Activated CD8-positive, alpha-beta memory T cell treated with anti-CD3 and anti-CD28 coated beads, Interleukin-2, amount 50 U/mL, for 48 hours (primary cell): ENCODE measurements around the gene BANP.
"Not testable (repeated sequence)": the region's sequence is repeated elsewhere in the genome, so short reads cannot be mapped to it uniquely, and the experiment has no call there.

Source experiments
- DNase-seq: peaks from one replicate; pipeline ENCODE4 v3.0.0-alpha.2; 2020

BANP gene

DNA sequence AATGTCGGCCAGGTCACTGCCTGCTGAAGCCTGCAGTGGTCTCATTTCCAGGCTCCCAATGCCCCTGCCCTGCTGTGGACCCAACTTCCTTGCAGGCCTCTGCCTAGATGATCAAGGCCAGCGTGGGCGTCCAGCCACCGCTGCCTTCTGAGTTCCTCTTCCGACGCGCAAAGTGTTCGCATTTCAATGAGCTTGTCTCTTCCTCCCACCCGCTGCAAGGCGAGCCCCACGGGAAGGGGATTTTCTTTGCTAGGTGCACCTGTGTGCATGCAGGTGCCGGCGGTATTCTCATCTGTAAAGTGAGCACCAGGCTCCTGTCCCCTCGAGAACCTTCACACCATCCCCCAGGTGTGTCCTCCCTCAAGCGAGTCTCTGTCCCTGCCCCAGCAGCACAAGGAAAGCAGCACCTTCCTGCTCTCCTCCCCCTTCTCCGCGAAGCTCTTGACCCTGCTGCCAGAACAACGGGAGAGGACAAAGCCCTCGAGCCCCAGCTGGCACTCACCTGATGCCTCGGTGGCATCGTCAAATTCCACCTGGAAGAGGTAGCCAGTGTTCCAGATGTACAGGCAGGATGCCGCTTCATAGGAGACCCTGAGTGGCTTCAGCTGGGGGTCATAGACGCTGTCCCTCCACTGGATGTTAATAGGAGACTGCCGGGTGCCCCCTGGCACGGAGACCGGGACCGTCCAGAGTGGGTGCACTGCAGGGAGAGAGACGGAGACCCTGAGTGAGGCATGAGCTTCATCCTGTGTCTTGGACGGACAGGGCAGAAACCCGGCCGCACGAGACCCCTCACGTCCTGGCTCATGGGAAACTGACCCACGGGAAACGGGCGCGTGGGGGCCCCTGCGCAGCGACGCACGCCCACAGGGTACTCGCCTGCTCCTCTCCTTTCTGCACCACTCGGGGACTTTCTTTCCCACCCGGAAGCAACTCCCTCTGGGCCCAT is 24.7 kb upstream of the BANP start:
- no peak for DNase-seq

GRCh38 chr16:87927195-87927562 is 24.1 kb upstream of the BANP start:
- DNase-seq: no peak

DNA sequence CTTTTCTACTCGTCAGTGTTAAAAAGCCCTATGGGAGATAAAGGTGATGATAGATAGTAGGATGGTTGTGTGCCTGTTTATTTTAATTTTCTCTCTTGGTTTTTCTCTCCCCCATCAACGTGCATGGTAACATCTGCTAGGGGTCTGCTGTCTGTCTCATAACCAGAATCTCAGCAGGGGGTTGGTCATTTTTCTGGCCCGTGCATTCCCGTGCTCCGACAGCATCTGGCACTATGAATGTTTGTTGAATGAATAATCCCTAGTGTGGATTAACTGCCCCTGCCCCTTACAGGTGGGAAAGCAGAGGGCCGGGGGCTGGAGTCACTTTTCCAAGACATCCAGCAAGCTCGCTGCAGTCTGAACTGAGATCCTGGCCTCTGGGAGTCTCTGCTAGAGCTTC is 21.2 kb upstream of the BANP start:
- no peak for DNase-seq

GRCh38 chr16:87930456-87930855 is 20.8 kb upstream of the BANP start:
- DNase-seq: no peak

GRCh38 chr16:87931504-87931903 is 19.7 kb upstream of the BANP start:
- no peak for DNase-seq

DNA sequence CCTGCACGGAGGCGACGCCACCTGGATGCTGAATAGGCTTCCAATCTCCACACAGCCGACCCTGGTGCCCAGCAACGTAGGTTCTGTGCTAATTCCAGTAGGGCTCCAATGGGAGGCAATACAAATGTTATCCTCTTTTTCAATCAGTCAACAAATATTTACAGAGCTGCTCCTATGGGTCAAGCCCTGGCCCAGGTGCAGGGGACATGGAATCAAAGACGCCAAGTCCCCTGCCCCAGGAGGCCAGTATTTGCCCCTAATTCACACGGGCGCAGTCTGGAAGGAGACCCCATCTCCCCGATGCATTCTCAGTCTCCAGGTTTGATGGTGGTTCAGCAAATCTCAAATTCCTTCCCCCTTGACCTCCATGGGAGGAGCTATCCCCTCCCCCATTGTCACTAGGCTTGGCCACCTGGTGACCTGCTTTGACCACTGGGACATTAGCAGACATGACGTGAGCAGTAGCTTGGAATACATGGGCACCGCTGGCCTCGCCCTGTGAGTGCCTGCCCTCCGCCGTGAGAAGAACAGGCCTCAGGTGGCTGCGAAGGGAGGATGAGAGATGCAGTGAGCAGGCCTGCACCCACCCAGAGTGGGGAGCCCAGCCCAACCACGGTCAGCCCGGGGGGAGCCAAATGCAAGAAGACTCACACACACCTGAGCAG is 18.6 kb upstream of the BANP start:
- not testable (repeated sequence) for DNase-seq

GRCh38 chr16:87933140-87933495 is 18.1 kb upstream of the BANP start:
- no peak for DNase-seq

DNA sequence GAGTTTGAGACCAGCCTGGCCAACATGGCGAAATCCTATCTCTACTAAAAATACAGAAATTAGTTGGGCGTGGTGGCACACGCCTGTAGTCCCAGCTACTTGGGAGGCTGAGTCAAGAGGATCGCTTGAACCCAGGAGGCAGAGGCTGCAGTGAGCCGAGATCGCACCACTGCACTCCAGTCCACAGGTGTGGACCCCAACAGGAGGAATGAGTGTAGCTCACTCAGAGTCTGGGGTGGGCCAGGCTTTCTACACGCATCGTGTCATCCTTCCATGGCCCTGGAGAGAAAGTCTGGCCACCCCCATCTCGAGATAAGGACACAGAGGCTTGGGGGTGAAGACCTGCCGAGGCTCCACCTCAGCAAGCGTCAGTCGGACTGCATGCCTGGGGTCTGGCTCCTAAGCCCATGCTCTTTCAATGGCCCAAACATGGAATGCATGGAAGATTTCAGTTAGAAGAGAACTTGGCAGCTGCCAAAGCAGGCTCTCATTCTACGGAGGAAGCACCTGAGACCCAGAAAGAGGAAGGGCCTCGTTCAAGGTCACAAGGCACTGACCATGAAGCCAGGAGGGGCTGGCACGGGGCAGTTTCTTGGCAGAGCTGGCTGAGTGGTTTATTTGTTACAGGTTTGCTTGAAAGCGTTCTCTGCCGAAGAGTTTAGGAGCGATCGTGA is 16.3 kb upstream of the BANP start:
- not testable (repeated sequence) for DNase-seq

DNA sequence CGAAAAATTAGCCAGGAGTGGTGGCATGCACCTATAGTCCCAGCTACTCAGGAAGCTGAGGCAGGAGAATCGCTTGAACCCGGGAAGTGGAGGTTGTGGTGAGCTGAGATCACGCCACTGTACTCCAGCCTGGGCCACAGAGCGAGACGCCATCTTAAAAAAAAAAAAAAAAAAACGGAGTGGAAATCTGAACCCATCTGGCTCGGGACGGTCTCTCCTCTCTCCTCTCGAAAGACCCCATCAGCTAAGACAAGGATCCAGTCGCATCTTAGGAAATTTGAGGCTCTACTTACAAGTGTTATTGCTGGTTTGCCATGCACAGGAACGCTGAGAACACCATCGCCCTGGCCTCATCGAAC is 15.2 kb upstream of the BANP start:
- not testable (repeated sequence) for DNase-seq

DNA sequence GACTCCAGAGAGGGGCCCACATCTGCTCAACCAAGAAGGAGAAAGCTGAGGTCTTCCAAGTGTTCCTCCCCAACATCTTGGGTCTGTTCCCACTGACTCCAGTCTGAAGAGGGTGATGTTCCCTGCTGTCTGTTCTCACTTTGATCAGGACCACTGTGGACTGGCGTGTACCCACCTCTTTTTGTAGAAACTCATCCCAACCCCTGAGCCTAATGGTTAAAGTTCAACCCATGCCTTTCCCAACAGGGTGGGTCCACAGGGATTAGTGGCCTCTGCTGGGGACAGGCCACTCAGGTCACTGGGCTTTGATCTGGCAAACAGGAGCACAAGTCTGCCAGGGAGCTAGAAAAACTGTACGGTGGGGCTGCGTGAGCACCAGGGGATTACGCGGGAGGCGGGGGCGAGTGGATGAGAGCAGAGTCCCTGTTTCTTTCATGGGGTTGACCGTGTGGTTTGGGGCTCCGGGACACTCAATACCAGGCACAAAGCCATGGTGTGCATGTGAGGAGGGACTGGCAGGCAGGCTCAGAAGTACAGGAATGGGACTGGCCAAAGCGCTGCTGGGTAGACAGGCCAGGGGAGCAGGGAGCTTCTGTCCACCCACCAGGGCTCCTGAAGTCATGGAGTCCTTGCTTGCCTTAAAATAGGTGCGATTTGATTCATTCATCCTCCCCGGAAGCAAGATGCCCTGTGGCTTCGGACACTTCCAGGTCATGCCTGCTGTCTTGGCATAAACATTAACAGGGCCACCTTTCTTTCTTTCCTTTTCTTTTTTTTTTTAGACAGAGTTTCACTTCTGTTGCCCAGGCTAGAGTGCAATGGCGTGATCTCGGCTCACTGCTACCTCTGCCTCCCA is 14.6 kb upstream of the BANP start, which contains the start of gene CA5A:
TSS of gene CA5A (minus strand) at position 155 of the 856 bp plus-strand sequence. CDS start at position 76, 79 bp downstream.
- no peak for DNase-seq

- DNase-seq: not testable (repeated sequence)
Observed at GRCh38 chr16:87937231-87937542, 14.0 kb upstream of the BANP start.

GRCh38 chr16:87938412-87938949 is 12.8 kb upstream of the BANP start:
- DNase-seq: no peak

DNA sequence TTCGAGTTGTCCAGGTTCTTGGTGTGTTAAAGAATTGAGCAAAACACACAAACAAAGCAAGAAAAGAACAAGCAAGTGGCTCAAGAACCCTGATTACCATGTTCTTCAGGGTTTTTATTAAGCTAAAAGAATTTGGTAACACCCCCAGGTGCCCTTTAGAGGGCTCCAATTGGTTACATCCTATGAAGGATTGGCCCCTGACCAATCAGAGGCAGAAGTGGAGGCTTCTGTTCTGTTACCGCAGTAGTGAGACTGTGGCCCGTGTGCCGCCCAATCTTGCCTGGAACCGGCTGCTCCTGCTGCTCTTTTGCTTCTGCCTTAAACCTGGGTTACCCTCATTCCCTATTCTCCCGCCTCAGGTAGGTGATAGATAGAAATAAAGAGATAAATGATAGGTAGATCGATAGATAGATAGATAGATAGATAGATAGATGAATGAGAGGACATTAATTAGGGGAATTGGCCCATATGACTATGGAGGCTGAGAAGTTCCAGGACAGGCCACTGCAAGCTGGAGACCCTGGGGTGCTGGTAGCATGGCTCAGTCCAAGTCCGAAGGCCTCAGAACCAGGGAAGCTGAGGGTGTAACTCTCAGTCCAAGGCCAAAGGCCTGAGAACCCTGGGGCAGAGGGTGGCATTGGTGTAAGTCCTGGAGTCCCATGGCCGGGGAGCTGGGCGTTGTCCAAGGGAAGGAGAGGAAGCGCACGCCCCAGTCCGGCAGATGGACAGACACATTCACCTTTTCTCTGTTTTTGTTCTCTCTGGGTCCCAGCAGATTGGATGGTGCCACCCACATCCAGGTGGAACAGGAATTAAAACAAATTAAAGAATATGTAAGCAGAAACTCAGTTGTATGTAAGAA is 11.4 kb upstream of the BANP start:
- no peak for DNase-seq

GRCh38 chr16:87942680-87943079 is 8.6 kb upstream of the BANP start:
- DNase-seq: no peak

GRCh38 chr16:87945351-87946042 is 5.7 kb upstream of the BANP start:
- DNase-seq: no peak

- DNase-seq: no peak
Observed at GRCh38 chr16:87946596-87947347, 4.5 kb upstream of the BANP start.

DNA sequence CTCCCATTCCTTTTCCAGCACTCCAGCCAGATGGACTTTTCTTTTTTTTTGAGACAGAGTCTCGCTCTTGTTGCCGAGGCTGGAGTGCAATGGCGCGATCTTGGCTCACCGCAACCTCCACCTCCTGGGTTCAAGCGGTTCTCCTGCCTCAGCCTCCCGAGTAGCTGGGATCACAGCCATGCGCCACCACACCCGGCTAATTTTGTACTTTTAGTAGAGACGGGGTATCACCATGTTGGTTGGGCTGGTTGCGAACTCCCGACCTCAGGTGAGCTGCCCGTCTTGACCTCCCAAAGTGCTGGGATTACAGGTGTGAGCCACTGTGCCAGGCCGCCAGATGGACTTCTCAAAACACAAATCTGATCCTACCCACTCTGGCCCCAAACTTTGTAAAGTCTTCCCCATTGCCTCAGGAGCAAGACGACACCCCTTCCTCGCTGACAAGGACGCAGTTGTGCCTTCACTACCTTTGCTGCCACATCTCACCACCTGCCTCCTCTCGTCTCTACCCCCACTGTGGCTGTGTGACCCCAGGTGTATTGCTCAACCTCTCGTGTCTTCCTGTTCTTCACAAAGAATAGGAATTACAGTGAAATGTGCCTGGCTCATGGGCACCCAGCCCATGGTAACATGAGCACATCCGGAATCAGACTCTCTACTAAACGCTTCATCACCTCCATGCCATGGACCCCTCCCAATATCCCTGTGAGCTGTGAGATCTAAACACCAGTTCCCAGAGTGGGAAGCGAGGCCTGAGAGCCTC is 3.7 kb upstream of the BANP start:
- DNase-seq: no peak

DNA sequence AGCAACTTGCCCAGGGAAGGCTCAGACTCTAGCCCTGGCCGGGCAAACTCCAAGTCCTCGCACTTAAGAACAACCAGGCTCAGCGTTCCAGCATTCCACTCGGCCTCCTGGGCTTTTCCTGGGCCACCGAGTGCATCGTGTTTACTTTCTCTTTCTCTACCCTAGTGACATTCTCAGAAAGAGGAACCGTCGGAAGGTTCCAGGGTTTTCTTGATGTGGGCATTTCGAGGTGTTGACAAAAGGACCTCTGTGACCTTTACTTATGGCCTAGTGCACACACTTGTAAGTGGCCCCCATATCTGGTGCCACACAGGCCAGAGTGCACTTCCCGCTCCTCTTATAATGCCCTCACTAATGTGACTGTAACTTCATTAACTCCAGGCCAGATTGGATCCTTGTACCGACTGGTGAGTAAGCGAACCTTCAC is 3.1 kb upstream of the BANP start:
- no peak for DNase-seq

GRCh38 chr16:87948735-87949070 is 2.5 kb upstream of the BANP start:
- DNase-seq: no peak
